Gastroesophageal sphincter (tissue), 4 donors: Measurements from ENCODE around the gene SLC2A13. TPM values are rescaled to one million over a fixed set of nuclear protein-coding genes. Genes with fewer than 3 reads are reported as not detected.
A peak's percentile ranks its signal among the peaks of the same experiment; 100 is the strongest.

Experiments
- ATAC-seq: fragments of 150-250 bp; one replicate; pipeline ENCODE4 v1.9.1; 2016; ENCODE audit warnings: mild to moderate bottlenecking, moderate library complexity
- H3K27ac ChIP-seq, 4 donors: fragments of 200-600 bp; sonication (generic) in 3 of 4; 1 replicate in 3 of 4; 2 replicates in 1 of 4; pipeline ENCODE4 v1.5.1; 2016 to 2019
- H3K27me3 ChIP-seq: fragments of 200-600 bp; sonication (generic); one replicate; pipeline ENCODE4 v1.5.1; 2019
- H3K36me3 ChIP-seq, 2 donors: fragments of 200-600 bp; sonication (generic); one replicate each; pipeline ENCODE4 v1.5.1; 2019; ENCODE audit warnings: control low read depth in 1 of 2
- H3K4me1 ChIP-seq, 3 donors: fragments of 200-600 bp; sonication (generic); 1 replicate in 2 of 3; 2 replicates in 1 of 3; pipeline ENCODE4 v1.5.1; 2016 to 2019; ENCODE audit warnings: control low read depth in 2 of 3
- H3K4me3 ChIP-seq, 2 donors: fragments of 200-600 bp; sonication (generic); one replicate each; pipeline ENCODE4 v1.5.1; 2019; ENCODE audit warnings: mild to moderate bottlenecking in 1 of 2, moderate library complexity in 1 of 2
- H3K9me3 ChIP-seq, 3 donors: fragments of 200-600 bp; sonication (generic); one replicate each; pipeline ENCODE4 v1.5.1; 2017 to 2019; ENCODE audit warnings: control low read depth in 2 of 3
- CTCF ChIP-seq, 4 experiments: fragments of 200-600 bp in 2 of 4; fragments of 450-650 bp in 2 of 4; sonication (generic) in 1 of 4; IDR thresholded peaks; one replicate each; pipeline ENCODE4 v1.5.1; 2017 to 2019; ENCODE audit warnings: antibody characterized with exemption in 4 of 4, mild to moderate bottlenecking in 2 of 4, moderate library complexity in 2 of 4
- EP300 ChIP-seq: sonication (generic); formaldehyde crosslinking; IDR thresholded peaks from one replicate; pipeline ENCODE4 v1.6.1; 2017; ENCODE audit warnings: antibody characterized with exemption, mild to moderate bottlenecking
- POLR2A ChIP-seq, 2 donors: fragments of 450-650 bp; IDR thresholded peaks; one replicate each; pipeline ENCODE4 v1.6.1; 2017; ENCODE audit warnings: antibody characterized with exemption in 2 of 2, mild to moderate bottlenecking in 2 of 2, moderate library complexity in 1 of 2
- POLR2AphosphoS5 ChIP-seq: sonication (generic); formaldehyde crosslinking; IDR thresholded peaks from one replicate; pipeline ENCODE4 v1.6.1; 2017; ENCODE audit warnings: antibody characterized with exemption
- WGBS, 2 donors: methylation state at CpG; one replicate each; pipeline ENCODE4 v1.1.5; 2018; ENCODE audit warnings: low coverage in 1 of 2; 5-methylcytosine and 5-hydroxymethylcytosine counted together
- total RNA-seq, 4 donors: library from RNA; depleted of rRNA; stranded (reverse); fragments of >200 nt; gene quantifications; one replicate each; pipeline ENCODE4 v1.1.0, GENCODE V29; 2016

The SLC2A13 gene
- total RNA-seq, 4 donors from 2014 or later, result 20.4 to 38.3 (median 22.3) TPM

- Histone ChIP-seq H3K9me3 (no peaks in the 10 kb centered on the region), H3K27me3 (no peaks in the 10 kb centered on the region), H3K4me1 (no peaks in the 10 kb centered on the region), H3K27ac (no peak overlapping the region), H3K4me3 (no peak overlapping the region), H3K36me3 (peaks cover 0 to 18% of the 10 kb centered on the region in 2 donors)
- ATAC-seq, result no peak
- no peak for TF ChIP-seq CTCF (IDR thresholded peaks at IDR 0.05)
- WGBS, 2 donors, result 14% methylated on average over 1 of the region's 1 CpG; no CpG with 5 or more reads in 1 of the 2 donors
Measured at GRCh38 chr12:39831587-39832315, 274.1 kb downstream of the SLC2A13 start.

GRCh38 chr12:39830852-39831520, 274.9 kb downstream of the SLC2A13 start:
- Histone ChIP-seq H3K9me3 (no peaks in the 10 kb centered on the region), H3K4me1 (no peaks in the 10 kb centered on the region), H3K36me3 (peaks cover 0 to 18% of the 10 kb centered on the region in 2 donors), H3K4me3 (no peak overlapping the region), H3K27ac (no peak overlapping the region), H3K27me3 (no peaks in the 10 kb centered on the region)
- ATAC-seq, result no peak
- 87 to 89% methylated on average over 5 of the region's 5 CpGs for WGBS, 2 donors
- no peak for TF ChIP-seq POLR2AphosphoS5
- no peak for TF ChIP-seq POLR2A (IDR thresholded peaks at IDR 0.05)
- TF ChIP-seq EP300, result no peak
- TF ChIP-seq CTCF (IDR thresholded peaks at IDR 0.05), result no peak

GRCh38 chr12:39830171-39830570, 275.7 kb downstream of the SLC2A13 start:
- no peak for ATAC-seq

GRCh38 chr12:39824505-39825212, 281.2 kb downstream of the SLC2A13 start:
- ATAC-seq, result peak; percentile 50
- WGBS, 2 donors, result 57 to 74% methylated on average over 2 to 3 of the region's 3 CpGs
- no peak overlapping the region for H3K27ac ChIP-seq
- H3K36me3 ChIP-seq, result peaks cover 0 to 11% of the 10 kb centered on the region in 2 donors
- H3K4me3 ChIP-seq, result no peak overlapping the region
- no peak for TF ChIP-seq CTCF (IDR thresholded peaks at IDR 0.05)
- no peak for TF ChIP-seq POLR2A (IDR thresholded peaks at IDR 0.05)
- TF ChIP-seq POLR2AphosphoS5, result no peak
- no peak for TF ChIP-seq EP300
- H3K9me3 ChIP-seq, result no peaks in the 10 kb centered on the region
- H3K4me1 ChIP-seq, result no peaks in the 10 kb centered on the region
- H3K27me3 ChIP-seq, result no peaks in the 10 kb centered on the region

More at GRCh38 chr12:39830171-39830570, 275.7 kb downstream of the SLC2A13 start:
- Histone ChIP-seq H3K27me3 (no peaks in the 10 kb centered on the region), H3K36me3 (peaks cover 0 to 18% of the 10 kb centered on the region in 2 donors), H3K4me1 (no peaks in the 10 kb centered on the region), H3K27ac (no peak overlapping the region), H3K9me3 (no peaks in the 10 kb centered on the region), H3K4me3 (no peak overlapping the region)
- TF ChIP-seq EP300 (no peak), CTCF (IDR thresholded peaks at IDR 0.05) (no peak), POLR2AphosphoS5 (no peak), POLR2A (IDR thresholded peaks at IDR 0.05) (no peak)
- 94 to 97% methylated on average over 4 of the region's 4 CpGs for WGBS, 2 donors
